Thoracic aorta (tissue), 2 donors: ENCODE data around the gene PSMG1. TPM values are rescaled to one million over a fixed set of nuclear protein-coding genes. Genes with fewer than 3 reads are reported as not detected.

ENCODE experiments used
- ATAC-seq: fragments of 150-250 bp; one replicate; pipeline ENCODE4 v1.8.0; 2017; ENCODE audit warnings: low read depth; ENCODE audit not compliant: insufficient number of reproducible peaks, low FRiP score
- DNase-seq: peaks from one replicate; pipeline ENCODE4 v3.0.0-alpha.2; 2020; ENCODE audit warnings: low spot score
- H3K27ac ChIP-seq, 2 donors: fragments of 200-600 bp; sonication (generic); 1 replicate in 1 of 2; 2 replicates in 1 of 2; pipeline ENCODE4 v1.5.1; 2016; ENCODE audit warnings: mild to moderate bottlenecking in 2 of 2, moderate library complexity in 2 of 2
- H3K27me3 ChIP-seq: fragments of 200-600 bp; sonication (generic); replicated peaks from 2 replicates; pipeline ENCODE4 v1.6.0; 2016; ENCODE audit warnings: mild to moderate bottlenecking; ENCODE audit not compliant: insufficient read depth
- H3K36me3 ChIP-seq: fragments of 200-600 bp; sonication (generic); one replicate; pipeline ENCODE4 v1.5.1; 2016
- H3K4me1 ChIP-seq, 2 donors: fragments of 200-600 bp; sonication (generic); 1 replicate in 1 of 2; 2 replicates in 1 of 2; pipeline versions ENCODE4 v1.5.1 to v1.6.0; 2016; ENCODE audit warnings: low read depth in 2 of 2, mild to moderate bottlenecking in 1 of 2; ENCODE audit not compliant: control insufficient read depth in 1 of 2
- H3K4me3 ChIP-seq: fragments of 200-600 bp; sonication (generic); 2 replicates; pipeline ENCODE4 v1.5.1; 2016; ENCODE audit warnings: mild to moderate bottlenecking
- H3K9me3 ChIP-seq: fragments of 200-600 bp; sonication (generic); 2 replicates; pipeline ENCODE4 v1.5.1; 2016
- total RNA-seq, 2 donors: library from RNA; depleted of rRNA; stranded (reverse); fragments of >200 nt; gene quantifications; one replicate each; pipeline versions ENCODE4 v1.1.0 to v1.2.3, GENCODE V29; 2016
- TF ChIP-seq, protein P1 (sequence below): fragments of 200-600 bp; sonication (generic); IDR thresholded peaks from one replicate; pipeline ENCODE4 v1.5.1; 2019; ENCODE audit warnings: antibody characterized with exemption

PSMG1 gene
- total RNA-seq, 2 donors from 2014 or later = 14.8 to 17.6 TPM

DNA sequence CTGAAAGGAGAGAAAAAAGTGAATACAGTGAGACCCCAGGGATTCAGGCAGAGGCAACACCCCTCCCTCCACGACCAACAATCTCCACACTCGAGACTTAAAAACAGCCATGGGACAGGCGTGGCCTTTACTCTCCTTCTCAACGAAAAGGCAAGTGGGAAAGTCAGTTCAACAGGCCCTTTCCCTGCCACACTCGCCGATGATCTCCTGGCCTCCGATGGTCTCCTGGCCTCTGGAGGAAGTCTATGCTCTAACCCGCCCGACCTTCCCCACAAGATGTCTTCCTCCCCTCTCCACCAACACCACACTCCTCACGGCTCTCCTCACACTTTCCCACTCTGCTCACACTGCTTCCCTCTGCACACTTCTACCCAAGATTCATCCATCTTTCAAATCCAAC is 7.6 kb downstream of the PSMG1 start:
- Histone ChIP-seq H3K9me3 (no peaks in the 10 kb centered on the region), H3K27ac (no peak overlapping the region), H3K4me3 (no peak overlapping the region), H3K27me3 (no peaks in the 10 kb centered on the region), H3K36me3 (no peaks in the 10 kb centered on the region), H3K4me1 (no peaks in the 10 kb centered on the region)
- TF ChIP-seq, protein P1, sequence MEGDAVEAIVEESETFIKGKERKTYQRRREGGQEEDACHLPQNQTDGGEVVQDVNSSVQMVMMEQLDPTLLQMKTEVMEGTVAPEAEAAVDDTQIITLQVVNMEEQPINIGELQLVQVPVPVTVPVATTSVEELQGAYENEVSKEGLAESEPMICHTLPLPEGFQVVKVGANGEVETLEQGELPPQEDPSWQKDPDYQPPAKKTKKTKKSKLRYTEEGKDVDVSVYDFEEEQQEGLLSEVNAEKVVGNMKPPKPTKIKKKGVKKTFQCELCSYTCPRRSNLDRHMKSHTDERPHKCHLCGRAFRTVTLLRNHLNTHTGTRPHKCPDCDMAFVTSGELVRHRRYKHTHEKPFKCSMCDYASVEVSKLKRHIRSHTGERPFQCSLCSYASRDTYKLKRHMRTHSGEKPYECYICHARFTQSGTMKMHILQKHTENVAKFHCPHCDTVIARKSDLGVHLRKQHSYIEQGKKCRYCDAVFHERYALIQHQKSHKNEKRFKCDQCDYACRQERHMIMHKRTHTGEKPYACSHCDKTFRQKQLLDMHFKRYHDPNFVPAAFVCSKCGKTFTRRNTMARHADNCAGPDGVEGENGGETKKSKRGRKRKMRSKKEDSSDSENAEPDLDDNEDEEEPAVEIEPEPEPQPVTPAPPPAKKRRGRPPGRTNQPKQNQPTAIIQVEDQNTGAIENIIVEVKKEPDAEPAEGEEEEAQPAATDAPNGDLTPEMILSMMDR = no peak
- no peak for ATAC-seq
- no peak for DNase-seq

DNA sequence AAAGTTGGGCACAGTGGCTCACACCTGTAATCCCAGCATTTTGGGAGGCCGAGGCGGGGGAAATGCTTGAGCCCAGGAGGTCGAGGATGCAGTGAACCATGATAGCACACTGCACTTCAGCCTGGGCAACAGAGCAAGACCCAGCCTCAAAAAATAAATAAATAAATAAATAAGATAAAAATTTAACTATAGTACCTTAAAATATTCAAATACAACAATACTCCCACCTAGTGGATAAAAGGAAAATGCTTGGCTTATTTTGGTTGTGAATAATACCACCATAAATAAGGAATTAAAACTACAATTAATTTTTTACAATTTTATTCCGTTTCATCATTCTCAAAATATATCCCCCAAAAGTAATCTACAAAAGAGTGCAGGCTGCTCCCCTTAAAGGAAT is 8.1 kb downstream of the PSMG1 start:
- Histone ChIP-seq H3K4me3 (no peak overlapping the region), H3K27ac (no peak overlapping the region), H3K9me3 (no peaks in the 10 kb centered on the region), H3K36me3 (no peaks in the 10 kb centered on the region), H3K27me3 (no peaks in the 10 kb centered on the region), H3K4me1 (no peaks in the 10 kb centered on the region)
- TF ChIP-seq, protein P1 = peak; percentile 65
- DNase-seq = no peak
- ATAC-seq = no peak

DNA sequence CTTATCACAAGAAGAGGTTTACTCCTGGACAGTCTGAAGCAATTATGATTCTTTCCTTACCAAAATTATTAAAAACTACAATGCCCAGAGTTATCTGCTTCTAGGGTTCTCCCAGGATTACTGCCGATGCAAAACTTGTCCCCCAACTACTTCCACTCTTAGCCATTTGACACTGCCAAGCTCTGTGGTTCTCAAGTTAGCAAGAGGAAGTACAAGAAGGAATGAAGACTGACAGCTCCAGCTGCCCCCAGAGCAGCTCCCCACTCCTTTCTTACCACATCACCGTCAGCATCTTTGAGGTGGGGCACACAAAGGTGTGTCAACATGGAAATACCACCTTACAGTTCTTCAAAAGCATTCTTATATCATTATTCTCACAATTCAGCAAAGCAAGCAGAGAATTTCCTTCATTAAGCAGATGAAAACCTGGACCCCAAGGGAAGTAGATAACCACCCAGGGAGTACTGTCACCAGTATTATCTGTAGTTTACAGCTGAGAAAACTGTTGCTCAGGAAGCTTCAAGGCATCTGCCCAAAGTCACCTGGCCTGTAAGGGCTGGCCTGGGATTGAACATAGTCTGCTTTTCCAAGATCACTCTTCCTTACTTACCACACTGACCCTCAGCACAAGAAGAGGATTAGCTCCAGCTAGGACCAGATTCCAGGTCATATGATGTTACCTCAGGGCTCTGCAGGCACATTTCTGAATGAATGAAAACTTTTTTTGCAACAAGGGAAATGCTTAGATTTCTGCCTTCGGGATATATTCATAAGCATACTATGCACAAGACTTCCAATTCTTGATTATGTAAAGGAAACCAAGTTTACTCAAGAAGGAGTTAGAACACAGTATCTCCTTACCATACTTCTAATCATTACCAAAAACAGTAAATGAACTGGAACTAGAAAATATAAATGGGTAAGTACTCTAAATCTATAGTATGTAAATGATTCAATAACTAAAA is 9.3 kb downstream of the PSMG1 start:
- DNase-seq (no peak), ATAC-seq (no peak)
- TF ChIP-seq, protein P1 = no peak
- no peak overlapping the region for H3K27ac ChIP-seq
- H3K9me3 ChIP-seq = no peaks in the 10 kb centered on the region
- H3K36me3 ChIP-seq = no peaks in the 10 kb centered on the region
- no peaks in the 10 kb centered on the region for H3K27me3 ChIP-seq
- H3K4me3 ChIP-seq = no peak overlapping the region
- no peaks in the 10 kb centered on the region for H3K4me1 ChIP-seq

DNA sequence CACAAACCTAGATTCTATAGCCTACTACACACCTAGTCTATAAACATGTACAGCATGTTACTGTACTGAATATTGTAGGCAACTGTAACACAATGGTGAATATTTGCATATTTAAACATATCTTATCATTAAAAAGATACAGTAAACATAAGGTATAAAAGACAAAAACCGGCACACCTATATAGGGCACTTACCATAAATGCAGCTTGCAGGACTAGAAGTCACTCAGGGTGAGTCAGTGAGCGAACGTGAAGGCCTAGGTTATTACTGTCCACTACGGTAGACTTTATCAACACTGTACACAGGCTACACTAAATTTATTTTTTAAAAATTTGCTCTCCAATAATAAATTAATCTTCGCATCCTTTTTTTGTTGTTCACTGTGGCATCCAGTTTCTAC is 13.3 kb downstream of the PSMG1 start:
- Histone ChIP-seq H3K36me3 (no peaks in the 10 kb centered on the region), H3K27ac (no peak overlapping the region), H3K9me3 (no peaks in the 10 kb centered on the region), H3K4me1 (no peaks in the 10 kb centered on the region), H3K27me3 (no peaks in the 10 kb centered on the region), H3K4me3 (no peak overlapping the region)
- no peak for DNase-seq
- TF ChIP-seq, protein P1 = no peak
- ATAC-seq = no peak

DNA sequence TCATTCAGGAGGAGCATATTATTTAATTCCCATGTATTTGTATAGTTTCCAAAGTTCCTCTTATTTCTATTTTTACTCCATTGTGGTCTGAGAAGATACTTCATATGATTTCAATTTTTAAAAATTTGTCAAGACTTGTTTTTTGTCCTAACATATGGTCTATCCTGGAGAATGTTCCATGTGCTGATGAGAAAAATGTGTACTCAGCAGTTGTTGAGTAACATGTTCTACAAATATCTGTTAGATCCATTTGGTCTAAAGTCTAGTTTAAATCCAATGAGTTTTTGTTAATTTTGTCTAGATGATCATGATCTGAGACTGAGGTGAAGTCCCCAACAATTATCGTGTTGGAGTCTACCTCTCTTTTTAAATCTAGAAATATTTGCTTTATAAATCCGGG is 14.5 kb downstream of the PSMG1 start:
- H3K27me3 ChIP-seq = no peaks in the 10 kb centered on the region
- no peaks in the 10 kb centered on the region for H3K36me3 ChIP-seq
- no peak for ATAC-seq
- TF ChIP-seq, protein P1 = no peak
- H3K27ac ChIP-seq = no peak overlapping the region
- H3K4me1 ChIP-seq = no peaks in the 10 kb centered on the region
- no peak for DNase-seq
- no peak overlapping the region for H3K4me3 ChIP-seq
- peaks cover 5% of the 10 kb centered on the region for H3K9me3 ChIP-seq
